GM12878 (cell line): Measurements from ENCODE around the gene SEMA3D.

Source experiments
- ATF2 ChIP-seq: IDR thresholded peaks from 2 replicates; pipeline ENCODE4 v1.6.1; 2012; ENCODE audit warnings: low read length, inconsistent platforms
- FOXM1 ChIP-seq: IDR thresholded peaks from 2 replicates; pipeline ENCODE4 v1.6.1; 2012; ENCODE audit warnings: low read depth, mild to moderate bottlenecking, inconsistent platforms, low read length, moderate library complexity
- LARP7 ChIP-seq: fragments of 450-650 bp; IDR thresholded peaks from 2 replicates; pipeline ENCODE4 v1.6.1; 2017; ENCODE audit warnings: mild to moderate bottlenecking
- MXI1 ChIP-seq: fragments of 150-350 bp; IDR thresholded peaks from 2 replicates; pipeline ENCODE4 v1.6.1; 2011; ENCODE audit warnings: low read depth, mild to moderate bottlenecking, inconsistent platforms, low read length, improper control_type of control experiment
- POLR2AphosphoS5 ChIP-seq: IDR thresholded peaks from 2 replicates; pipeline ENCODE4 v1.6.1; 2011; ENCODE audit warnings: mild to moderate bottlenecking, low read length, inconsistent platforms
- SP1 ChIP-seq: IDR thresholded peaks from one replicate; pipeline ENCODE4 v1.6.1; 2011; ENCODE audit warnings: low read depth, low read length
- YBX1 ChIP-seq: fragments of 450-650 bp; IDR thresholded peaks from 2 replicates; pipeline ENCODE4 v1.6.1; 2016; ENCODE audit warnings: antibody characterized with exemption

- TF ChIP-seq SP1 (no peak), POLR2AphosphoS5 (no peak), MXI1 (no peak), LARP7 (no peak), FOXM1 (no peak), YBX1 (no peak), ATF2 (no peak)
Observed at GRCh38 chr7:85052894-85053293, 134.0 kb downstream of the SEMA3D start.
